GM19397 (cell line): ENCODE results near the gene NTHL1.

ENCODE experiments used
- ATAC-seq: cut with Tn5 transposase; IDR thresholded peaks from one replicate; pipeline ENCODE4 v1.9.1; 2021; ENCODE audit warnings: mild to moderate bottlenecking, moderate library complexity; ENCODE audit not compliant: unreplicated experiment

The NTHL1 gene

GRCh38 chr16:2066139-2066538 lies 18.5 kb upstream of the NTHL1 start:
- ATAC-seq = no peak

- no peak for ATAC-seq
Observed at GRCh38 chr16:2064368-2064945, 16.8 kb upstream of the NTHL1 start.

- ATAC-seq = no peak
Observed at GRCh38 chr16:2063861-2064260, 16.2 kb upstream of the NTHL1 start.

- ATAC-seq = no peak
Observed at GRCh38 chr16:2062801-2063200, 15.2 kb upstream of the NTHL1 start.

- ATAC-seq = no peak
Observed at GRCh38 chr16:2061526-2061925, 13.9 kb upstream of the NTHL1 start.

GRCh38 chr16:2061023-2061422 lies 13.4 kb upstream of the NTHL1 start:
- ATAC-seq = no peak

GRCh38 chr16:2060346-2060745 lies 12.7 kb upstream of the NTHL1 start:
- ATAC-seq = no peak

GRCh38 chr16:2058872-2059271 lies 11.2 kb upstream of the NTHL1 start:
- ATAC-seq = no peak

GRCh38 chr16:2058420-2058819 lies 10.8 kb upstream of the NTHL1 start:
- no peak for ATAC-seq

- ATAC-seq = no peak
Observed at GRCh38 chr16:2057438-2057837, 9.8 kb upstream of the NTHL1 start.

GRCh38 chr16:2056681-2057407 lies 9.2 kb upstream of the NTHL1 start:
- ATAC-seq = no peak

GRCh38 chr16:2056077-2056476 lies 8.4 kb upstream of the NTHL1 start:
- ATAC-seq = no peak

- no peak for ATAC-seq
Observed at GRCh38 chr16:2054543-2055245, 7.1 kb upstream of the NTHL1 start.

GRCh38 chr16:2053897-2054296 lies 6.3 kb upstream of the NTHL1 start:
- ATAC-seq = no peak

- no peak for ATAC-seq
Observed at GRCh38 chr16:2053211-2053610, 5.6 kb upstream of the NTHL1 start.

- ATAC-seq = peak; percentile 4
Observed at GRCh38 chr16:2048116-2048543, 496 bp upstream of the NTHL1 start.

- no peak for ATAC-seq
Observed at GRCh38 chr16:2046893-2047329, 723 bp downstream of the NTHL1 start.

- ATAC-seq = no peak
Observed at GRCh38 chr16:2045965-2046892, 1.4 kb downstream of the NTHL1 start.

GRCh38 chr16:2044541-2044940 lies 3.1 kb downstream of the NTHL1 start:
- ATAC-seq = no peak

GRCh38 chr16:2043667-2044451 lies 3.8 kb downstream of the NTHL1 start:
- ATAC-seq = no peak
